ACC112 (cell line): ENCODE measurements around the gene PLA2G4F.

ENCODE experiments used
- H2AFZ ChIP-seq: fragments of 200-600 bp; sonication (generic); one replicate; pipeline ENCODE4 v1.6.0; 2017; ENCODE audit warnings: antibody characterized with exemption, low read length; ENCODE audit not compliant: unreplicated experiment
- H3K27ac ChIP-seq: fragments of 200-600 bp; sonication (generic); 2 replicates; pipeline ENCODE4 v1.5.1; 2014; ENCODE audit warnings: low read depth, mild to moderate bottlenecking, antibody characterized with exemption, low read length, moderate library complexity
- H3K27me3 ChIP-seq: fragments of 200-600 bp; sonication (generic); 2 replicates; pipeline ENCODE4 v1.6.1; 2014; ENCODE audit warnings: mild to moderate bottlenecking, antibody characterized with exemption, low read length, moderate library complexity, mixed read lengths; ENCODE audit not compliant: insufficient read depth
- H3K36me3 ChIP-seq: fragments of 200-600 bp; sonication (generic); 2 replicates; pipeline ENCODE4 v1.6.1; 2016; ENCODE audit warnings: mild to moderate bottlenecking, antibody characterized with exemption, low read length, moderate library complexity, mixed read lengths; ENCODE audit not compliant: insufficient read depth
- H3K4me1 ChIP-seq: fragments of 200-600 bp; sonication (generic); one replicate; pipeline ENCODE4 v1.6.1; 2016; ENCODE audit warnings: low read length, mixed read lengths; ENCODE audit not compliant: insufficient read depth, unreplicated experiment, control insufficient read depth
- H3K4me3 ChIP-seq: fragments of 200-600 bp; sonication (generic); 2 replicates; pipeline ENCODE4 v1.5.1; 2014; ENCODE audit warnings: mild to moderate bottlenecking, low read depth, low read length
- H3K79me2 ChIP-seq: fragments of 200-600 bp; sonication (generic); one replicate; pipeline ENCODE4 v1.6.0; 2016; ENCODE audit warnings: low read length; ENCODE audit not compliant: control insufficient read depth, unreplicated experiment, insufficient read depth

Gene PLA2G4F

GRCh38 chr15:42146551-42147430, 9.6 kb downstream of the PLA2G4F start:
- Histone ChIP-seq H2AFZ (no peak overlapping the region), H3K27me3 (peaks cover 23% of the 10 kb centered on the region; the same call in 1 of the 2 replicates), H3K4me1 (no peaks in the 10 kb centered on the region), H3K79me2 (no peaks in the 10 kb centered on the region), H3K36me3 (no peaks in the 10 kb centered on the region), H3K27ac (no peak overlapping the region), H3K4me3 (no peak overlapping the region)

GRCh38 chr15:42145546-42146455, 10.6 kb downstream of the PLA2G4F start:
- Histone ChIP-seq H3K36me3 (no peaks in the 10 kb centered on the region), H3K79me2 (no peaks in the 10 kb centered on the region), H3K4me1 (no peaks in the 10 kb centered on the region), H3K4me3 (no peak overlapping the region), H3K27ac (no peak overlapping the region), H2AFZ (no peak overlapping the region), H3K27me3 (peaks cover 32% of the 10 kb centered on the region; the same call in 1 of the 2 replicates)

GRCh38 chr15:42144841-42145375, 11.5 kb downstream of the PLA2G4F start:
- Histone ChIP-seq H3K4me3 (no peak overlapping the region), H3K4me1 (no peaks in the 10 kb centered on the region), H2AFZ (no peak overlapping the region), H3K36me3 (no peaks in the 10 kb centered on the region), H3K79me2 (no peaks in the 10 kb centered on the region), H3K27me3 (peaks cover 41% of the 10 kb centered on the region; the same call in 1 of the 2 replicates), H3K27ac (no peak overlapping the region)

GRCh38 chr15:42143866-42144625, 12.4 kb downstream of the PLA2G4F start:
- no peak overlapping the region for H2AFZ ChIP-seq
- H3K4me3 ChIP-seq: no peak overlapping the region
- no peaks in the 10 kb centered on the region for H3K79me2 ChIP-seq
- H3K27ac ChIP-seq: no peak overlapping the region
- H3K36me3 ChIP-seq: no peaks in the 10 kb centered on the region
- no peaks in the 10 kb centered on the region for H3K4me1 ChIP-seq
- peaks cover 49% of the 10 kb centered on the region; the same call in 1 of the 2 replicates for H3K27me3 ChIP-seq

- Histone ChIP-seq H3K27ac (no peak overlapping the region), H3K36me3 (no peaks in the 10 kb centered on the region), H3K79me2 (no peaks in the 10 kb centered on the region), H3K4me3 (no peak overlapping the region), H2AFZ (no peak overlapping the region), H3K4me1 (no peaks in the 10 kb centered on the region), H3K27me3 (peaks cover 51% of the 10 kb centered on the region)
Observed at GRCh38 chr15:42143356-42143755, 13.1 kb downstream of the PLA2G4F start.

GRCh38 chr15:42141795-42142667, 14.4 kb downstream of the PLA2G4F start:
- H3K27me3 ChIP-seq: peaks cover 52% of the 10 kb centered on the region
- no peak overlapping the region for H3K4me3 ChIP-seq
- H2AFZ ChIP-seq: no peak overlapping the region
- H3K79me2 ChIP-seq: no peaks in the 10 kb centered on the region
- H3K27ac ChIP-seq: no peak overlapping the region
- no peaks in the 10 kb centered on the region for H3K4me1 ChIP-seq
- H3K36me3 ChIP-seq: no peaks in the 10 kb centered on the region

GRCh38 chr15:42141246-42141645, 15.2 kb downstream of the PLA2G4F start:
- Histone ChIP-seq H2AFZ (no peak overlapping the region), H3K36me3 (no peaks in the 10 kb centered on the region), H3K79me2 (no peaks in the 10 kb centered on the region), H3K4me1 (no peaks in the 10 kb centered on the region), H3K27ac (no peak overlapping the region), H3K4me3 (no peak overlapping the region), H3K27me3 (peaks cover 53% of the 10 kb centered on the region)

GRCh38 chr15:42140383-42141070, 15.9 kb downstream of the PLA2G4F start:
- Histone ChIP-seq H3K79me2 (no peaks in the 10 kb centered on the region), H3K36me3 (no peaks in the 10 kb centered on the region), H2AFZ (no peak overlapping the region), H3K27ac (no peak overlapping the region), H3K27me3 (peaks cover 48% of the 10 kb centered on the region), H3K4me1 (no peaks in the 10 kb centered on the region), H3K4me3 (no peak overlapping the region)

GRCh38 chr15:42139596-42139995, 16.8 kb downstream of the PLA2G4F start:
- H3K27ac ChIP-seq: no peak overlapping the region
- no peaks in the 10 kb centered on the region for H3K79me2 ChIP-seq
- H3K27me3 ChIP-seq: peaks cover 38% of the 10 kb centered on the region
- no peak overlapping the region for H3K4me3 ChIP-seq
- no peak overlapping the region for H2AFZ ChIP-seq
- H3K4me1 ChIP-seq: no peaks in the 10 kb centered on the region
- no peaks in the 10 kb centered on the region for H3K36me3 ChIP-seq
